ENCODE data around the gene CXCR6. TPM values are rescaled to one million over a fixed set of nuclear protein-coding genes. Genes with fewer than 3 reads are reported as not detected.

The CXCR6 gene
- total RNA-seq, 2 experiments from 2014 or later = 53.8 to 58.8 TPM

- ChIA-PET POLR2A (interaction anchor here (2.3 to 7.8 kb wide), 4 partner anchors 12 to 41 kb away, joined by 10 to 80 read pairs (median 52); partner anchors contain the start of gene FYCO1), CTCF (interaction anchor here (2.4 to 4.2 kb wide), 2 partner anchors 13 to 42 kb away, joined by 12 to 24 read pairs; no protein-coding TSS in a partner anchor)
- Mint-ChIP-seq H3K27ac (peak overlapping the region; percentile 90), H3K27me3 (no peaks in the 10 kb centered on the region), H3K4me1 (peaks cover 66% of the 10 kb centered on the region), H3K36me3 (ENCODE audit: low read depth) (peaks cover 91% of the 10 kb centered on the region), H3K4me3 (no peak overlapping the region), H3K9me3 (no peaks in the 10 kb centered on the region)
- DNase-seq = no peak
Observed at GRCh38 chr3:45952456-45952855, 9.2 kb downstream of the CXCR6 start.

GRCh38 chr3:45953536-45953935 is 10.3 kb downstream of the CXCR6 start:
- Mint-ChIP-seq H3K4me3 (no peak overlapping the region), H3K9me3 (no peaks in the 10 kb centered on the region), H3K27ac (no peak overlapping the region), H3K27me3 (no peaks in the 10 kb centered on the region), H3K4me1 (peaks cover 61% of the 10 kb centered on the region), H3K36me3 (ENCODE audit: low read depth) (peaks cover 91% of the 10 kb centered on the region)
- POLR2A ChIA-PET = interaction anchor here (4.4 to 7.8 kb wide), 2 partner anchors 11 to 40 kb away, joined by 71 to 80 read pairs; partner anchors contain the start of gene FYCO1
- CTCF ChIA-PET = interaction anchor here (4.2 kb wide), 1 partner anchor 14 kb away, joined by 24 read pairs; no protein-coding TSS in a partner anchor
- DNase-seq = no peak

- peak; percentile 11 for DNase-seq
- CTCF ChIA-PET = interaction anchor here (4.2 kb wide), 1 partner anchor 15 kb away, joined by 24 read pairs; no protein-coding TSS in a partner anchor
- Mint-ChIP-seq H3K27me3 (no peaks in the 10 kb centered on the region), H3K27ac (no peak overlapping the region), H3K9me3 (no peaks in the 10 kb centered on the region), H3K4me1 (peaks cover 59% of the 10 kb centered on the region), H3K4me3 (no peak overlapping the region), H3K36me3 (ENCODE audit: low read depth) (peaks cover 91% of the 10 kb centered on the region)
- POLR2A ChIA-PET = interaction anchor here (4.4 to 7.8 kb wide), 2 partner anchors 10 to 39 kb away, joined by 71 to 80 read pairs; partner anchors contain the start of gene FYCO1
Observed at GRCh38 chr3:45954306-45954705, 11.0 kb downstream of the CXCR6 start.

GRCh38 chr3:45955017-45955647 is 11.9 kb downstream of the CXCR6 start:
- Mint-ChIP-seq H3K36me3 (ENCODE audit: low read depth) (peaks cover 91% of the 10 kb centered on the region), H3K4me1 (peaks cover 52% of the 10 kb centered on the region), H3K27ac (no peak overlapping the region), H3K4me3 (no peak overlapping the region), H3K27me3 (no peaks in the 10 kb centered on the region), H3K9me3 (no peaks in the 10 kb centered on the region)
- CTCF ChIA-PET = no interaction called here
- DNase-seq = no peak
- POLR2A ChIA-PET = interaction anchor here (1.5 kb wide), 1 partner anchor 40 kb away, joined by 3 read pairs; the partner anchor contains the start of gene FYCO1

- ChIA-PET CTCF (no interaction called here), POLR2A (interaction anchor here (0.6 to 1.5 kb wide), 2 partner anchors 40 to 225 kb away, joined by 3 read pairs; partner anchors contain the start of gene FYCO1)
- peaks cover under 1% of the 10 kb centered on the region for H3K9me3 Mint-ChIP-seq
- no peak for DNase-seq
- H3K36me3 Mint-ChIP-seq (ENCODE audit: low read depth) = peaks cover 96% of the 10 kb centered on the region
- no peak overlapping the region for H3K4me3 Mint-ChIP-seq
- no peaks in the 10 kb centered on the region for H3K27me3 Mint-ChIP-seq
- no peak overlapping the region for H3K27ac Mint-ChIP-seq
- peaks cover 47% of the 10 kb centered on the region for H3K4me1 Mint-ChIP-seq
Observed at GRCh38 chr3:45955706-45956105, 12.4 kb downstream of the CXCR6 start.

- POLR2A ChIA-PET = interaction anchor here (0.7 to 3.1 kb wide), 5 partner anchors 10 to 37 kb away, joined by 3 to 13 read pairs (median 6); partner anchors contain the start of genes CXCR6 and FYCO1
- Mint-ChIP-seq H3K4me1 (peaks cover 44% of the 10 kb centered on the region), H3K27me3 (no peaks in the 10 kb centered on the region), H3K27ac (no peak overlapping the region), H3K4me3 (no peak overlapping the region), H3K9me3 (peaks cover 3% of the 10 kb centered on the region), H3K36me3 (ENCODE audit: low read depth) (peaks cover 96% of the 10 kb centered on the region)
- CTCF ChIA-PET = interaction anchor here (0.9 to 1.1 kb wide), 2 partner anchors 18 to 119 kb away, joined by 3 read pairs; no protein-coding TSS in a partner anchor
- DNase-seq = no peak
Observed at GRCh38 chr3:45957586-45957985, 14.3 kb downstream of the CXCR6 start.

GRCh38 chr3:45958321-45958791 is 15.1 kb downstream of the CXCR6 start:
- no peaks in the 10 kb centered on the region for H3K27me3 Mint-ChIP-seq
- H3K4me1 Mint-ChIP-seq = peaks cover 47% of the 10 kb centered on the region
- no peak overlapping the region for H3K4me3 Mint-ChIP-seq
- no peak for DNase-seq
- H3K27ac Mint-ChIP-seq = no peak overlapping the region
- CTCF ChIA-PET = interaction anchor here (0.7 to 1.6 kb wide), 2 partner anchors 31 to 120 kb away, joined by 3 to 4 read pairs; no protein-coding TSS in a partner anchor
- peaks cover 3% of the 10 kb centered on the region for H3K9me3 Mint-ChIP-seq
- H3K36me3 Mint-ChIP-seq (ENCODE audit: low read depth) = peaks cover 96% of the 10 kb centered on the region
- POLR2A ChIA-PET = interaction anchor here (1.0 to 3.1 kb wide), 4 partner anchors 9 to 36 kb away, joined by 3 to 13 read pairs (median 6); partner anchors contain the start of genes CXCR6 and FYCO1

GRCh38 chr3:45959201-45959600 is 15.9 kb downstream of the CXCR6 start:
- Mint-ChIP-seq H3K4me1 (peaks cover 52% of the 10 kb centered on the region), H3K27ac (no peak overlapping the region), H3K36me3 (ENCODE audit: low read depth) (peaks cover 96% of the 10 kb centered on the region), H3K27me3 (no peaks in the 10 kb centered on the region), H3K9me3 (peaks cover 3% of the 10 kb centered on the region), H3K4me3 (no peak overlapping the region)
- CTCF ChIA-PET = interaction anchor here (1.6 kb wide), 1 partner anchor 119 kb away, joined by 4 read pairs; no protein-coding TSS in a partner anchor
- DNase-seq = no peak
- POLR2A ChIA-PET = interaction anchor here (1.0 to 3.1 kb wide), 5 partner anchors 8 to 35 kb away, joined by 3 to 13 read pairs (median 6); partner anchors contain the start of gene FYCO1

- no peak for DNase-seq
- Mint-ChIP-seq H3K4me1 (peaks cover 61% of the 10 kb centered on the region), H3K4me3 (no peak overlapping the region), H3K27me3 (no peaks in the 10 kb centered on the region), H3K27ac (no peak overlapping the region), H3K9me3 (peaks cover 3% of the 10 kb centered on the region), H3K36me3 (ENCODE audit: low read depth) (peaks cover 96% of the 10 kb centered on the region)
- ChIA-PET POLR2A (interaction anchor here (1.5 to 10.4 kb wide), 4 partner anchors 9 to 34 kb away, joined by 4 to 119 read pairs (median 10); partner anchors contain the start of gene FYCO1), CTCF (interaction anchor here (1.6 kb wide), 1 partner anchor 118 kb away, joined by 4 read pairs; no protein-coding TSS in a partner anchor)
Observed at GRCh38 chr3:45960289-45960688, 17.0 kb downstream of the CXCR6 start.

GRCh38 chr3:45962033-45962432 is 18.8 kb downstream of the CXCR6 start:
- H3K36me3 Mint-ChIP-seq (ENCODE audit: low read depth) = peaks cover 98% of the 10 kb centered on the region
- CTCF ChIA-PET = interaction anchor here (0.9 to 1.7 kb wide), 4 partner anchors 19 to 667 kb away, joined by 3 to 5 read pairs (median 4); partner anchors contain the start of gene CXCR6
- POLR2A ChIA-PET = interaction anchor here (0.9 to 10.4 kb wide), 7 partner anchors 10 to 114 kb away, joined by 3 to 119 read pairs (median 6); partner anchors contain the start of genes CXCR6 and FYCO1
- no peaks in the 10 kb centered on the region for H3K27me3 Mint-ChIP-seq
- H3K4me1 Mint-ChIP-seq = peaks cover 75% of the 10 kb centered on the region
- no peak for DNase-seq
- peaks cover 3% of the 10 kb centered on the region for H3K9me3 Mint-ChIP-seq
- H3K4me3 Mint-ChIP-seq = no peak overlapping the region
- H3K27ac Mint-ChIP-seq = no peak overlapping the region

- H3K4me1 Mint-ChIP-seq = peaks cover 80% of the 10 kb centered on the region
- no peak overlapping the region for H3K4me3 Mint-ChIP-seq
- peak; percentile 62 for DNase-seq
- peak overlapping the region; percentile 83 for H3K27ac Mint-ChIP-seq
- H3K36me3 Mint-ChIP-seq (ENCODE audit: low read depth) = peaks cover 97% of the 10 kb centered on the region
- H3K9me3 Mint-ChIP-seq = peaks cover 3% of the 10 kb centered on the region
- ChIA-PET CTCF (interaction anchor here (2.3 to 6.1 kb wide), 5 partner anchors 12 to 115 kb away, joined by 11 to 52 read pairs (median 18); no protein-coding TSS in a partner anchor), POLR2A (interaction anchor here (1.1 to 10.4 kb wide), 7 partner anchors 9 to 106 kb away, joined by 3 to 119 read pairs (median 15); partner anchors contain the start of genes CXCR6 and FYCO1)
- H3K27me3 Mint-ChIP-seq = no peaks in the 10 kb centered on the region
Observed at GRCh38 chr3:45964139-45964538, 20.9 kb downstream of the CXCR6 start.

- Mint-ChIP-seq H3K36me3 (ENCODE audit: low read depth) (peaks cover 95% of the 10 kb centered on the region), H3K4me3 (peak overlapping the region; percentile 24), H3K4me1 (peaks cover 83% of the 10 kb centered on the region), H3K27ac (peak overlapping the region; percentile 83), H3K27me3 (no peaks in the 10 kb centered on the region), H3K9me3 (peaks cover 3% of the 10 kb centered on the region)
- ChIA-PET POLR2A (interaction anchor here (1.0 to 10.4 kb wide), 9 partner anchors 9 to 111 kb away, joined by 3 to 119 read pairs (median 15); partner anchors contain the start of genes CXCR6 and FYCO1), CTCF (interaction anchor here (0.7 to 6.1 kb wide), 7 partner anchors 11 to 114 kb away, joined by 3 to 52 read pairs (median 13); no protein-coding TSS in a partner anchor)
- DNase-seq = no peak
Observed at GRCh38 chr3:45965253-45965652, 22.0 kb downstream of the CXCR6 start.
